HCT116 (cell line): Measurements from ENCODE around the gene ITGA11. TPM values are rescaled to one million over a fixed set of nuclear protein-coding genes. Genes with fewer than 3 reads are reported as not detected.

Experiments used
- ATAC-seq: fragments of 200-7000 bp; cut with Tn5 transposase; 2 replicates; pipeline ENCODE4 v1.9.1; 2020; ENCODE audit warnings: mild to moderate bottlenecking, moderate library complexity
- BruUV-seq: library from RNA; stranded (reverse); fragments of 400-500 nt; replicated peaks from 2 replicates; lab custom pipeline; 2021; lab: Mats Ljungman, UMichigan
- CTCF ChIA-PET: fragments of 300-600 bp; sonication (Branson Sonifier 250); formaldehyde crosslinking; loops from one replicate; lab custom pipeline; 2021; ENCODE audit warnings: antibody characterized with exemption; lab: Charles Lee
- POLR2A ChIA-PET: fragments of 300-600, 350-600 bp; sonication (Branson Sonifier 250); formaldehyde crosslinking; loops from one replicate; lab custom pipeline; 2021; ENCODE audit warnings: antibody characterized with exemption; lab: Charles Lee
- RAD21 ChIA-PET, 2 experiments: fragments of 300-600 bp; sonication (Branson Sonifier 250); formaldehyde crosslinking; loops; one replicate each; lab custom pipeline; 2023; ENCODE audit warnings: low total read pairs in 2 of 2; ENCODE audit not compliant: uncharacterized antibody in 2 of 2, unreplicated experiment in 2 of 2, low non-redundant PET in 1 of 2; lab: Charles Lee
- DNase-seq: peaks from one replicate; pipeline ENCODE4 v3.0.0-alpha.2; 2010; ENCODE audit warnings: low read depth, low spot score
- H2AFZ ChIP-seq: fragments of 200-600 bp; shearing (Covaris generic), sonication (generic); 2 replicates; pipeline ENCODE4 v1.6.1; 2017; ENCODE audit warnings: low read depth, mixed run types, mixed read lengths, antibody characterized with exemption, low read length; ENCODE audit not compliant: poor library complexity, severe bottlenecking
- H3K27ac ChIP-seq: 2 replicates; pipeline ENCODE4 v1.5.1; 2012; ENCODE audit warnings: low read depth, low read length
- H3K27me3 ChIP-seq: fragments of 200-600 bp; sonication (generic); 2 replicates; pipeline ENCODE4 v1.6.1; 2016; ENCODE audit warnings: mixed run types, low read length, mixed read lengths; ENCODE audit not compliant: insufficient read depth
- H3K36me3 ChIP-seq, 2 experiments: fragments of 200-500 bp in 1 of 2; fragments of 200-600 bp in 1 of 2; sonication (Bioruptor generic) in 1 of 2; sonication (generic) in 1 of 2; 2 replicates each; pipeline versions ENCODE4 v1.5.1 to v1.6.1; 2014 to 2016; ENCODE audit warnings: low read length in 2 of 2, inconsistent platforms in 1 of 2, mixed read lengths in 1 of 2, mixed run types in 1 of 2; ENCODE audit not compliant: insufficient read depth in 2 of 2, control insufficient read depth in 1 of 2
- H3K4me1 ChIP-seq, 2 experiments: fragments of 200-600 bp in 1 of 2; sonication (generic) in 1 of 2; 2 replicates each; pipeline versions ENCODE4 v1.5.1 to v1.6.1; 2012 to 2017; ENCODE audit warnings: low read length in 2 of 2, inconsistent platforms in 1 of 2, mild to moderate bottlenecking in 1 of 2, mixed read lengths in 1 of 2, mixed run types in 1 of 2, moderate library complexity in 1 of 2; ENCODE audit not compliant: insufficient read depth in 2 of 2, control insufficient read depth in 1 of 2
- H3K4me2 ChIP-seq: fragments of 200-600 bp; sonication (generic); 2 replicates; pipeline ENCODE4 v1.6.1; 2017; ENCODE audit warnings: mixed run types, low read length, mixed read lengths
- H3K4me3 ChIP-seq, 2 experiments: fragments of 200-600 bp in 1 of 2; sonication (generic) in 1 of 2; replicated peaks in 1 of 2; 2 replicates each; pipeline ENCODE4 v1.5.1; 2011 to 2016; ENCODE audit warnings: low read length in 2 of 2, control low read depth in 1 of 2, low read depth in 1 of 2, mild to moderate bottlenecking in 1 of 2, mixed read lengths in 1 of 2, mixed run types in 1 of 2
- H3K79me2 ChIP-seq: fragments of 200-600 bp; sonication (generic); 2 replicates; pipeline ENCODE4 v1.6.1; 2017; ENCODE audit warnings: mild to moderate bottlenecking, mixed run types, low read length, moderate library complexity, mixed read lengths; ENCODE audit not compliant: insufficient read depth
- H3K9ac ChIP-seq: fragments of 200-600 bp; sonication (generic); 2 replicates; pipeline ENCODE4 v1.6.1; 2016; ENCODE audit warnings: low read length, mixed read lengths
- H3K9me2 ChIP-seq: fragments of 200-600 bp; sonication (generic), shearing (Covaris generic); 2 replicates; pipeline ENCODE4 v1.6.1; 2017; ENCODE audit warnings: mixed run types, mild to moderate bottlenecking, moderate library complexity; ENCODE audit not compliant: insufficient read depth
- H3K9me3 ChIP-seq, 2 experiments: fragments of 200-500 bp in 1 of 2; fragments of 200-600 bp in 1 of 2; sonication (Bioruptor generic) in 1 of 2; sonication (generic) in 1 of 2; 2 replicates each; pipeline ENCODE4 v1.6.1; 2014 to 2017; ENCODE audit warnings: low read length in 2 of 2, mixed read lengths in 2 of 2, inconsistent platforms in 1 of 2, low read depth in 1 of 2, mild to moderate bottlenecking in 1 of 2, mixed run types in 1 of 2, moderate library complexity in 1 of 2; ENCODE audit not compliant: control insufficient read depth in 1 of 2, insufficient read depth in 1 of 2
- H4K20me1 ChIP-seq: fragments of 200-600 bp; sonication (generic), shearing (Covaris generic); 2 replicates; pipeline ENCODE4 v1.6.1; 2017; ENCODE audit warnings: mixed run types, mild to moderate bottlenecking, moderate library complexity; ENCODE audit not compliant: insufficient read depth
- CBX3 ChIP-seq: IDR thresholded peaks from 2 replicates; pipeline ENCODE4 v1.6.1; 2012; ENCODE audit warnings: low read depth
- CEBPB ChIP-seq: IDR thresholded peaks from 2 replicates; pipeline ENCODE4 v1.6.1; 2012; ENCODE audit warnings: low read depth
- ELF1 ChIP-seq: IDR thresholded peaks from 2 replicates; pipeline ENCODE4 v1.6.1; 2012; ENCODE audit warnings: low read depth, borderline replicate concordance
- POLR2A ChIP-seq: IDR thresholded peaks from 2 replicates; pipeline ENCODE4 v1.7.0; 2011; ENCODE audit warnings: borderline replicate concordance; ENCODE audit not compliant: insufficient read depth, insufficient read length; ENCODE audit errors: extremely low read depth
- RAD21 ChIP-seq: IDR thresholded peaks from 2 replicates; pipeline ENCODE4 v1.6.1; 2012; ENCODE audit warnings: low read depth, mild to moderate bottlenecking
- SIN3A ChIP-seq: IDR thresholded peaks from 2 replicates; pipeline ENCODE4 v1.6.1; 2012; ENCODE audit warnings: low read depth
- SP1 ChIP-seq: IDR thresholded peaks from 2 replicates; pipeline ENCODE4 v1.6.1; 2012; ENCODE audit warnings: low read depth
- SRF ChIP-seq: IDR thresholded peaks from 2 replicates; pipeline ENCODE4 v1.6.1; 2012; ENCODE audit warnings: low read depth
- TCF7L2 ChIP-seq: IDR thresholded peaks from 2 replicates; pipeline ENCODE4 v1.7.0; 2011; ENCODE audit warnings: borderline replicate concordance, inconsistent platforms; ENCODE audit not compliant: insufficient read depth, insufficient read length; ENCODE audit errors: extremely low read depth
- ZBTB33 ChIP-seq: IDR thresholded peaks from 2 replicates; pipeline ENCODE4 v1.6.1; 2011; ENCODE audit warnings: mild to moderate bottlenecking, low read length, moderate library complexity; ENCODE audit not compliant: insufficient replicate concordance; ENCODE audit errors: extremely low read depth
- intact Hi-C: fragments of 100-400 bp; cut with micrococcal nuclease; formaldehyde crosslinking; loops from 2 replicates; pipeline ENCODE4 v1.10.0; 2022
- total RNA-seq: library from RNA; stranded (reverse); gene quantifications from one replicate; pipeline ENCODE4 v1.2.1, GENCODE V29; 2021; ENCODE audit not compliant: unreplicated experiment
- TF ChIP-seq, protein P1 (sequence below): IDR thresholded peaks from 2 replicates; pipeline ENCODE4 v1.6.1; 2012; ENCODE audit warnings: low read depth

ITGA11 gene
- total RNA-seq, 1 experiment from 2014 or later = not detected

DNA sequence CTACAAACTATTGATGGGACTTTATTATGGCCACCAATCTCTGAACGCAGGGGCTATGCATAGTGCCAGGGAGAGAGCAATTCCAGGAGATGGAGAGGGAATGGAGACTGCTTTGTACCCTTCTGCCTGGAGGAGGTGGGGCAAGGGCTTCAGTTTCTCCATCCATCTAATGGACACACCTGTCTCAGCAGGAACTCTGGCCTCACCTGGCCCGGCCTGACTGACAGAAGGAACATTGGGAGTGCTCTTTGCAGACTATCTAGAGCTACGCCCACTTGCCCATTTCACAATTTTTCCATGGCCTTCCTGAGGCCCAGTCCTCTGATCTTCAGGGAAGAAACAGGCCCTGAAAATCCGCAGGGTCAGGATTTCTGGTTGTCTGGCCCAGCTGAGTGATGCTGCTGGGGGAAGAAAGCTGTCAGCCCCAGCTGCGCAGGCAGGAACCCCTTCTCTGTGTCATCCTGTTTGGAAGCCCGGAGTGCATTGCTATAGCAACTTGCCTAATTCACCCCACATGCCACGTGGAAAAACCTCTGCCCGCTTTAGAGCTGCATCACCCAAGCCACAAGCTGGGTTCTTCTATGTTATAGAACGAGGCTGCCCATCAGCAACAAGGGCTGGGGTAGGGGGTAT is 6.4 kb downstream of the ITGA11 start:
- CTCF ChIA-PET = no interaction called here
- Histone ChIP-seq H2AFZ (no peak overlapping the region), H3K9me2 (no peaks in the 10 kb centered on the region)
- BruUV-seq = no TSS peak
- DNase-seq = no peak
- POLR2A ChIA-PET = no interaction called here
- TF ChIP-seq SRF = no peak
- TF ChIP-seq, protein P1, sequence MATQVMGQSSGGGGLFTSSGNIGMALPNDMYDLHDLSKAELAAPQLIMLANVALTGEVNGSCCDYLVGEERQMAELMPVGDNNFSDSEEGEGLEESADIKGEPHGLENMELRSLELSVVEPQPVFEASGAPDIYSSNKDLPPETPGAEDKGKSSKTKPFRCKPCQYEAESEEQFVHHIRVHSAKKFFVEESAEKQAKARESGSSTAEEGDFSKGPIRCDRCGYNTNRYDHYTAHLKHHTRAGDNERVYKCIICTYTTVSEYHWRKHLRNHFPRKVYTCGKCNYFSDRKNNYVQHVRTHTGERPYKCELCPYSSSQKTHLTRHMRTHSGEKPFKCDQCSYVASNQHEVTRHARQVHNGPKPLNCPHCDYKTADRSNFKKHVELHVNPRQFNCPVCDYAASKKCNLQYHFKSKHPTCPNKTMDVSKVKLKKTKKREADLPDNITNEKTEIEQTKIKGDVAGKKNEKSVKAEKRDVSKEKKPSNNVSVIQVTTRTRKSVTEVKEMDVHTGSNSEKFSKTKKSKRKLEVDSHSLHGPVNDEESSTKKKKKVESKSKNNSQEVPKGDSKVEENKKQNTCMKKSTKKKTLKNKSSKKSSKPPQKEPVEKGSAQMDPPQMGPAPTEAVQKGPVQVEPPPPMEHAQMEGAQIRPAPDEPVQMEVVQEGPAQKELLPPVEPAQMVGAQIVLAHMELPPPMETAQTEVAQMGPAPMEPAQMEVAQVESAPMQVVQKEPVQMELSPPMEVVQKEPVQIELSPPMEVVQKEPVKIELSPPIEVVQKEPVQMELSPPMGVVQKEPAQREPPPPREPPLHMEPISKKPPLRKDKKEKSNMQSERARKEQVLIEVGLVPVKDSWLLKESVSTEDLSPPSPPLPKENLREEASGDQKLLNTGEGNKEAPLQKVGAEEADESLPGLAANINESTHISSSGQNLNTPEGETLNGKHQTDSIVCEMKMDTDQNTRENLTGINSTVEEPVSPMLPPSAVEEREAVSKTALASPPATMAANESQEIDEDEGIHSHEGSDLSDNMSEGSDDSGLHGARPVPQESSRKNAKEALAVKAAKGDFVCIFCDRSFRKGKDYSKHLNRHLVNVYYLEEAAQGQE = no peak
- TF ChIP-seq SP1 = no peak
- TF ChIP-seq CBX3 = no peak
- no peak for TF ChIP-seq TCF7L2
- no peak for TF ChIP-seq CEBPB
- no peak for TF ChIP-seq ELF1
- no peak for TF ChIP-seq SIN3A
- no peak for TF ChIP-seq RAD21
- no peak for TF ChIP-seq ZBTB33
- no peak for TF ChIP-seq POLR2A
- TF ChIP-seq, all 23 proteins: peak for 0
- no peak for ATAC-seq
- Histone ChIP-seq H3K79me2 (no peaks in the 10 kb centered on the region), H3K4me1 (no peaks in the 10 kb centered on the region), H3K4me3 (no peak overlapping the region), H3K36me3 (no peaks in the 10 kb centered on the region), H4K20me1 (no peaks in the 10 kb centered on the region), H3K9ac (no peak overlapping the region), H3K9me3 (no peaks in the 10 kb centered on the region), H3K27ac (no peak overlapping the region), H3K4me2 (no peak overlapping the region), H3K27me3 (no peaks in the 10 kb centered on the region)
- intact Hi-C loops = no loop called here
- RAD21 ChIA-PET = no interaction called here
